ENCODE measurements around the gene PARP2. TPM values are rescaled to one million over a fixed set of nuclear protein-coding genes. Genes with fewer than 3 reads are reported as not detected.
"Not testable (repeated sequence)": the region's sequence is repeated elsewhere in the genome, so short reads cannot be mapped to it uniquely, and the experiment has no call there.

Gene PARP2
- total RNA-seq, 2 donors from 2014 or later, result 11.9 to 15.5 TPM

DNA sequence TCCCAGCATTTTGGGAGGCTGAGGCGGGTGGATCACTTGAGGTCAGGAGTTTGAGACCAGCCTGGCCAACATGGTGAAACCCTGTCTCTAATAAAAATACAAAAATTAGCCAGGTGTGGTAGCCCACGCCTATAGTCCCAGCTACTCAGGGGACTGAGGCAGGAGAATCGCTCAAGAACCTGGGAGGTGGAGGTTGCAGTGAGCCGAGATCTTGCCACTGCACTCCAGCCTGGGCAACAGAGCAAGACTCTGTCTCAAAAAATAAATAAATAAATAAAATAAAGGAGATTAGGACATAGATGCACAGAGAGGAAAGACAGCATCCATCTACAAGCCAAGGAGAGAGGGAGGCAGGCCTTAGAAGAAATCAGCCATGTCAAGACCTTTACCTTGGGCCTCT is 2.4 kb upstream of the PARP2 start:
- intact Hi-C loops (cut with DNase I), result loop anchor here in 1 of 2 donors (10.0 kb wide), 1 partner anchor 344 kb away; the partner anchor contains the start of genes ANG and RNASE4
- not testable (repeated sequence) for DNase-seq (ENCODE audit: low spot score)

DNA sequence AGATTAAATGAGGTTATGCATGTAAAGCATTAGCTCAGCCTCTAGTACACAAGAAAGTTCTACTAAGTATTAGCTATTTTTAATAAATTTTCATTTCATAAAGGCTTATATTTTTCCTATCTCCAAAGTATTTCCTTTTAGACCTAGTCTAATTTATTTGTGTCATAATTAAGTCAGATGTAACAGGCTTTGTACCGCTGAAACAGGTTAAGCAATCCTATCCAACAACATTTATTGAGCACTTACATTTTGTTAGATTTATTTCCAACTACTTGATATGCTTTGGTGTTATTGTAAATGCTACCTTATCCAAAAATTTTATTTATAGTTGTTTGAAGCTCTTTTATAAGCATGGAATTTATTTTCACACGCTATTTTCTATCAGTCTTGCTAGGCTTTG is 1.8 kb upstream of the PARP2 start:
- DNase-seq (ENCODE audit: low spot score), result no peak
- intact Hi-C loops (cut with DNase I), result loop anchor here in 1 of 2 donors (10.0 kb wide), 1 partner anchor 343 kb away; the partner anchor contains the start of genes ANG and RNASE4

DNA sequence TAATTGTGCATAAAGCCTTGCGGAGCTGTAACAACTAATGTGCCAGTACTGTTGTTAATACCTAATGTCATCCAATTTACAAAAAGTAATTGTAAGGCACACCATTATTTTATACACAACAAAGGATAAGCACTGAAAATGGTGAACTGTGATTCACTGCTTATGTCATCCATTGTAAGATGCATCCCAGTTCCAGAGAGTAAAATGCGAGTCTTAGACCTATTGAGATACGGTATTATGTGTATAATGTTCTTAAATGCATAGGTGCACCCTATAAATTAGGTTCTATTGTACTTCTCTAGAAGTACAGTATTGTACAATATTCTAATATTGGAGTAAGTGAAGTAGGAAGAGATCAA is 406 bp downstream of the PARP2 start:
- intact Hi-C loops (cut with DNase I), result loop anchor here in 1 of 2 donors (10.0 kb wide), 1 partner anchor 341 kb away; the partner anchor contains the start of genes ANG and RNASE4
- no peak for DNase-seq (ENCODE audit: low spot score)

DNA sequence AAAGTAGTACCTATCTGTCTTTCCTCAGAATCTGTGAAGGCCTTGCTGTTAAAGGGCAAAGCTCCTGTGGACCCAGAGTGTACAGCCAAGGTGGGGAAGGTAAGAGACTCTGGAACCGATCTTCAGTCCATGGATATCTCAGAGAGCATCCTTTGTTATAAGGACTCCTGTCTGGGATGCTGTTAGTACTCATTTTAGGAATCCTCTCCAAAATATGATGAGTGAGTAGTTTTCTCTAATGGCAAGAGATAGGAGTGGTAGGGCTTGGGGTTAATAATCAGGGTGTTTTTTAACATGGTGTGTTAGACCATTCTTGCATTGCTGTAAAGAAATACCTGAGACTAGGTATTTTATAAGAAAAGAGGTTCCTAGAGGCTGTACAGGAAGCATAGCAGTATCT is 1.9 kb downstream of the PARP2 start:
- intact Hi-C loops (cut with DNase I), result loop anchor here in 1 of 2 donors (10.0 kb wide), 1 partner anchor 339 kb away; the partner anchor contains the start of genes ANG and RNASE4
- DNase-seq (ENCODE audit: low spot score), result no peak

DNA sequence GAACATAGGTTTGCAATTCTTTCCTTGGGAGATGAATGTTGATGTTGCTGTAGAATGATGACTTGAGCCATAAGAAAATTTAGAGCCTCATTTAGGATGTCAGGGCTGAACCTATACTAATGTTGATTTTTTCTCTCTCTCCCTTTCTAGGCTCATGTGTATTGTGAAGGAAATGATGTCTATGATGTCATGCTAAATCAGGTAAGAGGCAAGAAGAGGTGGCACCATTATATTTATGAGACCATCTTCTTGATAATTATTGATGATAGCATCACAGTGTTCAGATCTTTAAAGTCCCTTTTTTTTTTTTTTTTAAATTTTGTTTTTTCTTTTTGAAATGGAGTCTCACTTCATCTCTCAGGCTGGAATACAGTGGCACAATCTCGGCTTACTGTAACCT is 3.3 kb downstream of the PARP2 start:
- no peak for DNase-seq (ENCODE audit: low spot score)
- intact Hi-C loops (cut with DNase I), result loop anchor here in 1 of 2 donors (10.0 kb wide), 1 partner anchor 338 kb away; the partner anchor contains the start of genes ANG and RNASE4

DNA sequence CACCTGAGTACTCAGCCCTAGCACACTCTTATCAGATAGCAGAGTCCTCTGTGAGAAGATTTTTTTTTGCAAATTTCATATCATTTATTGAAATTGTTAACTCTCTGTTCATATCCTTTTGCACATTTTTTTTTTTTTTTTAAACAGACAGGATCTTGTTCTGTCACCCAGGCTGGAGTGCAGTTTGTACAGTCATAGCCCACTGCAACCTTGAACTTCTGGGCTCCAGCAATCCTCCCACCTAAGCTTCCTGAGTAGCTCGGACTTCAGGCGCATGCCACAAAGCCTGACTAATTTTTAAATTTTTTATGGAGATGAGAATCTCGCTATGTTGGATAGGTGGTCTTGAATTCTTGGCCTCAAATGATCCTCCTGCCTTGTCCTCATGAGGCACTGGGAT is 4.3 kb downstream of the PARP2 start:
- intact Hi-C loops (cut with DNase I), result loop anchor here in 1 of 2 donors (10.0 kb wide), 1 partner anchor 337 kb away; the partner anchor contains the start of genes ANG and RNASE4
- DNase-seq (ENCODE audit: low spot score), result no peak

DNA sequence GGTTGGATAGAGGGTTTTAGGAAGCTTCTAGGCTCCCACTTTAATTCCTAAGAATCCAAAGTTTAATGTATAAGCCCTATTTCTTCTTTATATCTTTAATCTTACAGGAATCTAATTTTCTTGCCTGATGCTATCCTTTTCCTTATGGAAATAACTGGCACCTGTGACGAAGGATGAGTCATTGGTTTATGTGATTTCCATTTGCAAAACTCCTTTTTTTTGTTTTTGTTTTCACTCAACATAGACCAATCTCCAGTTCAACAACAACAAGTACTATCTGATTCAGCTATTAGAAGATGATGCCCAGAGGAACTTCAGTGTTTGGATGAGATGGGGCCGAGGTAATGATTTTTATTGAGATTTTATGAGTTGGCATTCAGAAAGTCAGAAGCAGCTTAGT is 6.8 kb downstream of the PARP2 start:
- intact Hi-C loops (cut with DNase I), result no loop called here
- no peak for DNase-seq (ENCODE audit: low spot score)

DNA sequence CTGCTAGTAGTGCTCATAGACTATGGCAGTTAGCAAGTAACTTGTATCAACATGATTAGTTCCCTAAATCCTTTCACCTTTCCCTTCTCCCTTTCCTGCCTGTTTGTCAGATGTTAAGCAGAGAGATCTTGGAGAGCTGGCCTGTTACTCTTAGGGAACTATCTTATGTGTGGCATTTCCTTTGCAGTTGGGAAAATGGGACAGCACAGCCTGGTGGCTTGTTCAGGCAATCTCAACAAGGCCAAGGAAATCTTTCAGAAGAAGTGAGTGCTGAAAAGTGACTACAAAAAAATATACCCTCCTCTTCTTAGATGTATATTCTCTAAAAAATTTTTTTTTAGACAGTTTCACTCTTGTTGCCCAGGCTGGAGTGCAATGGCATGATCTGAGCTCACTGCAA is 7.4 kb downstream of the PARP2 start:
- intact Hi-C loops (cut with DNase I), result no loop called here
- DNase-seq (ENCODE audit: low spot score), result no peak

DNA sequence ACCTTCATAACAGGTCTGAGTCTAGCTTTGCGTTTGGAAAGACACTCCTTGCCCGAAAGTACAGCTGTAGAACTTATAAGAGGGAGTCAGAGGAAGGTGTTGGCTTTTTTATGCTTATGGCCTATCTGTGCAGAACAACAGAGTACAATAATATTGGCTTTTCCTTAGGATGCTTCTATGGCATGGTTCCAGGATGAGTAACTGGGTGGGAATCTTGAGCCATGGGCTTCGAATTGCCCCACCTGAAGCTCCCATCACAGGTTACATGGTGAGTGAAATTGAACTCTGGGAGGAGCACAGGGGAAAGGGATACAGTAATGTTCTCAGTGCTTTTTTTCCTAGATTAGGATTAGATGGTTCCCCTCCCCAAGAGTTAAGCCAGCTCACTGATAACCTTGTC is 13.0 kb downstream of the PARP2 start:
- DNase-seq (ENCODE audit: low spot score), result no peak
- intact Hi-C loops (cut with DNase I), result no loop called here

DNA sequence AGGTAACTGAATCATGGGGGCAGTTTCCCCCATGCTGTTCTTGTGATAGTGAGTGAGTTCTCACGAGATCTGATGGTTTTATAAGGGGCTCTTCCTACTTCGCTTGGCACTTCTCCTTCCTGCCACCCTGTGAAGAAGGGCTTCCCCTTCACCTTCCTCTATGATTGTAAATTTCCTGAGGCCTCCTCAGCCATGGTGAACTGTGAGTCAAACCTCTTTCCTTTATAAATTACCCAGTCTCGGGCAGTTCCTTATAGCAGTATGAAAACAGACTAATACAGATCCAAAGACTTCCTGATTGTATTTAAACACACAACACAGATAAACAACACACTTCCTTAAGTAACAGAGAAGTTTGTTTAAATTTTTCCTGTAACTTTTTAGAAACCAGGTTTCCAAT is 15.0 kb downstream of the PARP2 start:
- DNase-seq (ENCODE audit: low spot score); intact Hi-C loops (cut with DNase I): not testable (repeated sequence)

DNA sequence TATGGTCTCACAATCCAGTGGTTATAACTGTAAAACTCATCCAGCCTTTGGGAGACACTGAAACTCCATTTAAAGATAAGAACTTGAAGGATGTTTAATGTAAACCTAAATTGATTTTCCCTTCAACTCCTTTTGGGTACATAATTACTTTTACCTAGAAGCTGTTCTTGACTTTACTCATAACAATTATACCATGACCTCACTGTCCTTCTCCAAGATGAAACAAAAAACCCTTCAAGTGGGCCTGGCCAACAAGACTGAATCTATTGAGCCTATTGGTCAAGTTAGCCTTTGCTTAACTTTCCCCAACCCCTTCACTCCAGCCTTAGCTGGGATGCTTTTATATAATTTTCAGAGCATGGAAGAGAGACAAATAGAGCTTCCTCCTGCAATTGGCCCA is 22.5 kb downstream of the PARP2 start:
- intact Hi-C loops (cut with DNase I), result no loop called here

DNA sequence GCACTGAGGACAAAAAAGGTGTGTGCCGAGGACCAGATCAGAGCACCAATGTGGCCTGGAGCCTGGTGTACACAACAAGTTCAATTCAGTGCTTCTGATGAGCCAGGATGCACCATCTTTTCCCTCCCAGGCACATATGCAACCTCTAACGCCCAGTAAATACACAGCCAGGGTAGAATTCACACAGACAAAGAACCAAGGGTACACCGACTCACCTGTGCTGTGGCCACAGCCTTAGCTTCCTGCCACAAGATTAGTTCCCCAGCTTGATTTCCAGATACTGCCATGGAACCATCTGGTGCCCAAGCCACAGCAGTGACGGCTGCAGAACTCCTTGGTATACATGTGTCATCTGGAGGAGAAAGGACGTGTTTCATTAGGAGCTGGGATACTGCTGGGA is 29.4 kb downstream of the PARP2 start:
- intact Hi-C loops (cut with DNase I), result no loop called here
- DNase-seq (ENCODE audit: low spot score), result no peak

More for the DNA sequence above, 22.5 kb downstream of the PARP2 start:
- no peak for DNase-seq (ENCODE audit: low spot score)

DNA sequence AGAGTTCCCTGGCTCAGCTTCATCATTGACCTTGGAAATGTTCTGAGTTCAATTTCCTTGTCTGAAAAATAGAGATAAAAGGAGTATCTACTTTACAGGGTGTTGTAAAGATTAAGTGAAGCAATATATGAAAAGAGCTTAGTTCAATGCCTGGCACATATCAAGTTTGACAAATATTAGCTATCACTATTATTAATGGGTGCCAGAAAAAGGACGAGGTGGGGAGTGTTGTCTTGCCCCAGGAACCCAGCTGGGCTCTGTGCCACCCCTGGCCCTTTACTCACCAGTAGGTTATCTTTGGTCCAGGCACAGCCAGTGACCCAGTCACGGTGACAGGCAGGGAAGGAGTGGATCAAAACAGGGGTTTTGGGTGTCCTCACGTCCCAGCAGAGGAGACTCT is 32.0 kb downstream of the PARP2 start:
- intact Hi-C loops (cut with DNase I), result no loop called here
- no peak for DNase-seq (ENCODE audit: low spot score)

DNA sequence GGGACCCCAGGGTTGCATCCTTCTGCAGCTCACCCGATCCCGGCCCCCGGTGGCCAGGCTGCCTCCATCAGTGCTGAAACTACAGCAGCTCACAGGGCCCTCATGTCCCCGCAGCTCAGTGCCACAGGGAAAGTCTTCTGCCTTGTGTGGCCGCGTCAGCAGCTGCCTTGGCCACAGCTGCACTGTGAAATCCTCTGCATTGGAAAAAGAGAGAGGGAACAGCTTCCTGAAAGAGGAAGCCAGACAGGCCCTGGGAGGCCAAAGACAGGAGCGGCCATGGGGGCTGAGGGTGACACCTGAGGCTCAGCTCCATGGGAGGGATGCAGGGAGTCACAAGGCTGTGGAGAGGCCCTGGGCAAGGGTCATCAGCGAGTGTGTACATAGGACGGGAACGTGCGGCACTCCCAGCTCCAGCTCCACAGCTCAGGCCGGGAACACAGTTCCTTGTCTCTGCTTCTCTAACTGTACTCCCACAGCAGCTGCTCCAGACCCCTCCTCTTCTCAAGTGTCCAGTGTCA is 32.7 kb downstream of the PARP2 start:
- no peak for DNase-seq (ENCODE audit: low spot score)
- intact Hi-C loops (cut with DNase I), result no loop called here

DNA sequence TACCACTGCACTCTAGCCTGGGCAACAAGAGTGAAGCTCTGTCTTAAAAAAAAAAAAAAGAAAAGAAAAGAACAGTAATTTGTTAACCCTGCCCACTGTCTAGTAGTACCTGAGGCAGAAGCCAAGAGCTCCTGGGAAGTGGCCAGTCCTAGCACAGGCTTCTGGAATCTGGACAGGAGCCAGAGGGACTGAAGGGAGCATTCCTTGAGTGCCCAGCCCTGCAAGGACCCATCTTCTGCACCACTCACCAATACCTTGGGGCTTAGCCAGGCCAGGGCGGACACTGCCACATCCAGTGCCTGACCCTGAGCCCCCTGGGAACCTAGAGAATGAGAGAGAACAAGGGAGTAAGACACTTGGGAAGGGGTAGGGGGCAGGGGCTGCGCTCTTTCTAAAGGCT is 33.7 kb downstream of the PARP2 start:
- DNase-seq (ENCODE audit: low spot score), result no peak
- intact Hi-C loops (cut with DNase I), result no loop called here

DNA sequence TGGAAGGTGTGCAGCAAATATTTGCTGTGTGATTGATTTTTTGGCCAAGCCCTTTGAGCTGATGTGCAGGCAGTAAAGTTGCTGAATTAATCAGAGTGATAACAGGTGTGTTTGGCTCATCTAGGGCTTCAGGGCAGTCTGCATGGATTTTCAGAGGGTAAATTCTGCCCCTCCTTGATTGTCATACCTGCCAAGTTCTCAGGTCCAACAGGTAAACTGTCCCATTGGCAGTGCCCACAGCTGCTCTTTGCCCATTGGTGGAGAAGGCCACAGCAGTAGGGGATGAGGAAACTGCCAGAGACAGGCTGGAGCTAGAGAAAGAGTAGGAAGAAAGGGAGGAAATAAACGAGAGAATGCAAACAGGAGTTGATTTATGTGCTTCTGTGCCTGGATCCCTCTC is 36.3 kb downstream of the PARP2 start:
- intact Hi-C loops (cut with DNase I), result loop anchor here in 1 of 2 donors (1.0 kb wide), 1 partner anchor 29 kb away; no protein-coding TSS in a partner anchor
- DNase-seq (ENCODE audit: low spot score), result no peak

DNA sequence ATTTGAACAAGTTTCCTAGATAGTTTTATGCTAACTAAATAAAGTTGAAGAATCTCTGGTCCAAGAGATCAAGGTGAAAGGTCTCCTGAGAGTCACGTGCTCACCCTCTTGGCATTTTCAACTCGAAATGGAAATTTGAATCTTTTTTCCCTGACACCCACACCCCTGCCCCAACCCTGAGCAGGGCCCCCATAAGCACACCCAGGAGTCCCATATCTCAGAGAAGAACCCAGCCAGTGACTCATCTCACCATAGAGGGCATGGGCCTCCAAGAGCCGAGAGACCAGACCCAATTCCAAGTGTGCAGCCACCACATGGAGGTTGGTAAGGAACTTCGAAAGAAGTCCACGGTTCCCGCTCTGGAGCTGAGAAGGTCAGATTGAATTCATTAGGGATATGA is 37.2 kb downstream of the PARP2 start:
- intact Hi-C loops (cut with DNase I), result no loop called here

DNA sequence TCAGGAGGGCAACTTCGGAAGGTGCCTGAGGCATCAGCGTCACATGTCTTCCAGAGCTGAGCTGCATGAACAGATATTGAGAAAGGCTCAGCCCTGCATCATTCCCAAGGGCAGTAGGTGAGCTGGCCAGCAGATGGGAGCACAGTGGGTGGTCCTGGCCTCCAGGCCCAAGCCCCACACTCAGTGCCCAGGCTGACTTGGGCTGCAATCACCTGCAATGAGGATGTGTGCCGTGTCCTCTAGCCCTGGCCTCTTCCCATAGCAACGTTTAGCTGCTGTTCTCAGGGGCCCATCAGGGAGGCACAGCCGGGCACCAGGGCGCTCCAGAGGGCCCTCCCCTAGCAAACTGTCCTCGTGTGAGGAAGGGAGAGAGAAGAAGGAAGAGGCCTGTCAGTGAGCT is 37.9 kb downstream of the PARP2 start:
- intact Hi-C loops (cut with DNase I), result no loop called here
- no peak for DNase-seq (ENCODE audit: low spot score)

More for the DNA sequence above, 37.2 kb downstream of the PARP2 start:
- no peak for DNase-seq (ENCODE audit: low spot score)

DNA sequence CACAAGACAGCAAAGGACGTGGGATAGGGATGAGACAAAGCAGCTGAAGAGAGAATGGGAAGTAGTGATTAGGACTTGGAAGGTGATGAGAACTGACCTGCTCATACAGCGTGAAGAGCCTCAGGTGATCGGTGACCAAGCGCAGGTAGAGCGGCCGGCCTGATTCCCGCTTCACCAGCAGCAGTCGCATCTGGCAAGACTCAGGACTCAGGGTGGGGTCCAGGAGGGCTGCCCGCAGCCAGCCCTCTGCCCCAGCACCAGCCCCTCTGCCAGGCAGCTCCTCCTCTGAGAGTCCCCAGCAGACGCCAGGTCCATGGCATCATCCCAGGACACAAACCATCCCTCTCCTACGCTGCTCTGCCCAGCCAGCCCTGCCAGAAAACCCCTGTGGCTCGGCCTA is 39.1 kb downstream of the PARP2 start:
- intact Hi-C loops (cut with DNase I), result no loop called here
- no peak for DNase-seq (ENCODE audit: low spot score)

DNA sequence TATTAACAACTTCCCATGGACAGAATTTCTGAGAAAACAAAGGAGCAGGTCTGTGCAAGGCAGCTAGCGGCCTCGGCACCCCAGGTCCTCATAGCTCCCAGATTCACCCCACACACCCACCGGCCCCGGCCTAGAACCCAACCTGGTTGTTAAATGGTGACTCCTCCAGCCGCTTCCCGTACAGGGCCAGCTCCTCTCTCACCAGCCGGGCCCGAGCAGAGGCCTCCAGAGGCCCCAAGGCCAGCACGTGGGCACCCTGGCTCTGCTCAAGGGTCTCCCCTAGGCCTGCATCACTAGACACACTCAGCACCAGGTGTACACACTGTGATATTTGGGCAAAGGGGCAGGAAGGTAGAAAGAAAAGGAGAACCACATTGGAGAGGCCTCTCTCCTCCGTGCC is 39.6 kb downstream of the PARP2 start:
- DNase-seq (ENCODE audit: low spot score), result no peak
- intact Hi-C loops (cut with DNase I), result no loop called here

DNA sequence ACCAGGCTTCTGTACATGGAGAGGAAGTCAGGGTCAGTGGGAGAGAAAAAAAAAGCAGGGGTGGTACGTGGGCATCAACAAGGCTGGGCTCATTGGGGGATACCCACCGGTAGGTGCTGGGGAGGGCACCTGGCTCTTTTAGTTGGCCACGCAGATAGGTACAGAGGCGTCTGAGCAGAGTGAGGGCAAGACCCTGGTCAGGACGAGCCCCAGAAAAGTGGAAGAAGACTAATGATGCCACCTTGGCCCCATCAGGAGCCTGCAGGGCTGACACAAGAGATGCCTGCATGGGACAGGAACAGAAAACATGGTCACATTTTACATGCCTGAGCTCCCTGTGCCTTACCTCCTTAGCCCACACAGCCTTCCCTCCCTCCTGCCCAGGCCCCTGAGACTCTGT is 40.2 kb downstream of the PARP2 start:
- DNase-seq (ENCODE audit: low spot score), result no peak
- intact Hi-C loops (cut with DNase I), result no loop called here

DNA sequence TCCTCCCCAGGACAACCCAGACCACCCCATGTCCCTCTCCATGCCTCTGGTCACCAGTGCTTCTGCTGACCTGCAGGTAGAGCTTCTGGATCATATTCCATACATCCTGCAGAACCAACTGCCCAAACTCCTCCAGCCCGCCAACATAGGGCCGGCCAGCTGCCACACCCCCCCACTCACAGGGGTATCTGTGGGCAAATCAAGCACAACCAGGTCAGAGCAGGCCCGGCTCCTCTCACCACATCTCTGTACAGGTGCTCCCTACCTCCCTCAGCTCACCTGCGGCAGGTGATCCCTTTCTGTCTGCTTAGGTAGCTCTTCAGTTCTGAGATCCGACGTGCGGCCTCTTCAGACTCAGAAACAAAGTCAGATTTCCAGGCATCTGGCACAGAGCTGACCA is 40.9 kb downstream of the PARP2 start:
- intact Hi-C loops (cut with DNase I), result no loop called here

More for the DNA sequence above, 40.9 kb downstream of the PARP2 start:
- DNase-seq (ENCODE audit: low spot score), result no peak
